Measurements from ENCODE around the gene NPAS4.

NPAS4 gene

DNA sequence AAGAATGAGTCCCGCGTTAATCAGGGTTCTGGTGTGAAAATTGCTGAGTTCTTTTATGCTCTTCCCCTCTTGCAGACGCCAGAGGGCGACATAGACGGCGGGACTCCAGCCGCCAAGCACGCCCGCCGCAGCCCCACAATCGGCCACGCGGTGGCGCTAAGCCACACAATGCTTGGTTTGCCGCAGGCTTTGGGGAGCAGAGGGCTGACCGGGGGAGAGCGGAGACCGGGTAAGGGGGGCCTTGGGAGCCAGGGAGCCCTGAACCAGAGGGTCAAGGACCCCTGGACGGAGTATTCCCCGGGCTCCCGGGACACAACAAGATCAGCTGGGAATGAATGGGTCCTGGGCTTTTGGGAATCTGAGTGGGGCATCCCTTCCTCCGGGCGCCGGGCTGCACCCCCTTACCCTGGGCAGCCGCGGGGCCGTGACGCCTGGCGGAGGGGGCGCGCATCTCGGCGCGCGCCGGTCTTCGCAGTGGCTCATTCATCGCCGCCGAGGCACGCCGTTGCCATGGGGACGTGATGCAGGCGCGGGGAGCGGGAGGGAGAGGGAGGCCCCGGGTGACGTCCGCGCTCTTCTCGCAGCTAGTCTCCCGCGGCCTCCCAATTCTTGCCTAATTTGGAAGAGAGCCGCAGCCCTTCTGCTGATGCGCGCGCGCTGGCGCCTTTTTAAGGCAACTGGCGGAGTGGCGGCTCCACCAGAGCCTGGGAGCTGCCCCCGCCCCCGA, 12.2 kb upstream of the NPAS4 start (continued):
- TF ChIP-seq EGR2 (tag by site-specific recombination; IDR thresholded peaks at IDR 0.05; ENCODE audit: low read depth) (no peak), ZNF184 (tag by site-specific recombination; IDR thresholded peaks at IDR 0.05) (peak; percentile 56; the same call in 1 of the 2 replicates), ZBTB26 (tag by site-specific recombination; optimal IDR thresholded peaks at IDR 0.05) (peak; percentile 92), ZNF501 (tag by site-specific recombination; IDR thresholded peaks at IDR 0.05) (peak; percentile 74; the same call in 1 of the 2 replicates), KLF10 (tag by site-specific recombination; IDR thresholded peaks at IDR 0.05) (no peak; the same call in 1 of the 2 replicates), ZBTB21 (tag by site-specific recombination; IDR thresholded peaks at IDR 0.05) (no peak), ZNF692 (tag by site-specific recombination; IDR thresholded peaks at IDR 0.05) (no peak), SP3 (tag by site-specific recombination; IDR thresholded peaks at IDR 0.05) (0 out of 2 replicates have a peak, but pooled peaks have one; percentile 13), ZNF341 (tag by site-specific recombination; IDR thresholded peaks at IDR 0.05; ENCODE audit: low read depth) (peak; percentile 83), ZSCAN18 (tag by site-specific recombination; IDR thresholded peaks at IDR 0.05) (no peak), ZNF654 (tag by site-specific recombination; IDR thresholded peaks at IDR 0.05; ENCODE audit: low read depth) (peak; percentile 93), ZNF658 (tag by site-specific recombination; IDR thresholded peaks at IDR 0.05) (no peak), ZNF223 (tag by site-specific recombination; IDR thresholded peaks at IDR 0.05) (peak; percentile 88), ZNF266 (tag by site-specific recombination; IDR thresholded peaks at IDR 0.05; ENCODE audit: low read depth) (no peak), ZNF394 (tag by site-specific recombination; IDR thresholded peaks at IDR 0.05; ENCODE audit: borderline replicate concordance) (peak; percentile 60), ZNF830 (tag by site-specific recombination; IDR thresholded peaks at IDR 0.05; ENCODE audit: low read depth) (no peak), ZNF354C (tag by site-specific recombination; IDR thresholded peaks at IDR 0.05; ENCODE audit: borderline replicate concordance, low read depth) (no peak), ZNF133 (tag by site-specific recombination; IDR thresholded peaks at IDR 0.05) (no peak), ZNF214 (tag by site-specific recombination; IDR thresholded peaks at IDR 0.05; ENCODE audit: borderline replicate concordance) (no peak), BCL11A (tag by site-specific recombination; IDR thresholded peaks at IDR 0.05; ENCODE audit: low read depth) (peak; percentile 85; the same call in 1 of the 2 replicates), ZNF335 (tag by site-specific recombination; conservative IDR thresholded peaks at IDR 0.05) (peak; percentile 92), ZBTB20 (tag by site-specific recombination; IDR thresholded peaks at IDR 0.05) (peak; percentile 47; the same call in 1 of the 2 replicates), WT1 (tag by site-specific recombination; IDR thresholded peaks at IDR 0.05) (0 out of 2 replicates have a peak, but pooled peaks have one; percentile 32), YY2 (tag by site-specific recombination; IDR thresholded peaks at IDR 0.05) (no peak), SP2 (tag by site-specific recombination; IDR thresholded peaks at IDR 0.05) (peak; percentile 23; the same call in 1 of the 2 replicates), ZNF76 (tag by site-specific recombination; IDR thresholded peaks at IDR 0.05; ENCODE audit: borderline replicate concordance, low read depth) (0 out of 2 replicates have a peak, but pooled peaks have one; percentile 44), OVOL3 (tag by site-specific recombination; IDR thresholded peaks at IDR 0.05) (no peak), ZBTB8A (tag by site-specific recombination; IDR thresholded peaks at IDR 0.05) (peak; percentile 92), ZBTB17 (tag by site-specific recombination; IDR thresholded peaks at IDR 0.05) (peak; percentile 77), ZNF660 (tag by site-specific recombination; IDR thresholded peaks at IDR 0.05) (peak; percentile 77), SP7 (tag by site-specific recombination; IDR thresholded peaks at IDR 0.05) (peak; percentile 76), ZNF677 (tag by site-specific recombination; IDR thresholded peaks at IDR 0.05) (0 out of 2 replicates have a peak, but pooled peaks have one; percentile 36)
- TF ChIP-seq, protein P1, sequence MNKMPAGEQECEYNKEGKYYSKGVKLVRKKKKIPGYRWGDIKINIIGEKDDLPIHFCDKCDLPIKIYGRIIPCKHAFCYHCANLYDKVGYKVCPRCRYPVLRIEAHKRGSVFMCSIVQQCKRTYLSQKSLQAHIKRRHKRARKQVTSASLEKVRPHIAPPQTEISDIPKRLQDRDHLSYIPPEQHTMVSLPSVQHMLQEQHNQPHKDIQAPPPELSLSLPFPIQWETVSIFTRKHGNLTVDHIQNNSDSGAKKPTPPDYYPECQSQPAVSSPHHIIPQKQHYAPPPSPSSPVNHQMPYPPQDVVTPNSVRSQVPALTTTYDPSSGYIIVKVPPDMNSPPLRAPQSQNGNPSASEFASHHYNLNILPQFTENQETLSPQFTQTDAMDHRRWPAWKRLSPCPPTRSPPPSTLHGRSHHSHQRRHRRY (tag by site-specific recombination; IDR thresholded peaks at IDR 0.05): no peak
